Endothelial cell of umbilical vein (primary cell): ENCODE results near the gene SLC25A21. TPM values are rescaled to one million over a fixed set of nuclear protein-coding genes. Genes with fewer than 3 reads are reported as not detected.

Experiments used
- BruUV-seq: library from RNA; stranded (reverse); fragments of 400-500 nt; replicated peaks from 2 replicates; lab custom pipeline; 2021; lab: Mats Ljungman, UMichigan
- CTCF ChIA-PET: fragments of 300-600, 350-600 bp; sonication (Branson Sonifier 250); formaldehyde crosslinking; loops from one replicate; lab custom pipeline; 2021; ENCODE audit warnings: antibody characterized with exemption, inconsistent platforms; lab: Charles Lee
- POLR2A ChIA-PET: fragments of 300-600, 350-600 bp; sonication (Branson Sonifier 250); formaldehyde crosslinking; loops from one replicate; lab custom pipeline; 2021; ENCODE audit warnings: antibody characterized with exemption, inconsistent platforms; lab: Charles Lee
- DNase-seq: peaks from one replicate; pipeline ENCODE4 v3.0.0-alpha.2; 2011; ENCODE audit warnings: low read depth, low spot score
- FAIRE-seq: peaks from 2 replicates; lab custom pipeline; 2011; peaks lifted over from hg19 to GRCh38; lab: Jason Lieb, UNC
- H2AFZ ChIP-seq: 2 replicates; pipeline ENCODE4 v1.6.0; 2012; ENCODE audit warnings: low read depth, low read length, control low read depth, inconsistent platforms
- H3K27ac ChIP-seq: 2 replicates; pipeline ENCODE4 v1.5.1; 2011; ENCODE audit warnings: low read depth, mild to moderate bottlenecking, control low read depth, low read length, moderate library complexity; ENCODE audit not compliant: insufficient read depth
- H3K27me3 ChIP-seq, 2 experiments: 2 replicates each; pipeline versions ENCODE4 v1.6.0 to v1.6.1; 2011; ENCODE audit warnings: low read length in 2 of 2, mixed read lengths in 1 of 2; ENCODE audit not compliant: control insufficient read depth in 2 of 2, insufficient read depth in 2 of 2
- H3K36me3 ChIP-seq, 2 experiments: 2 replicates in 1 of 2; 3 replicates in 1 of 2; pipeline ENCODE4 v1.5.1; 2011; ENCODE audit warnings: low read length in 2 of 2, mild to moderate bottlenecking in 1 of 2, moderate library complexity in 1 of 2; ENCODE audit not compliant: control insufficient read depth in 2 of 2, insufficient read depth in 2 of 2; ENCODE audit errors: extremely low read depth in 1 of 2
- H3K4me1 ChIP-seq: 3 replicates; pipeline ENCODE4 v1.5.1; 2011; ENCODE audit warnings: mild to moderate bottlenecking, low read length; ENCODE audit not compliant: control insufficient read depth, insufficient read depth; ENCODE audit errors: extremely low read depth
- H3K4me2 ChIP-seq: 2 replicates; pipeline ENCODE4 v1.6.1; 2011; ENCODE audit warnings: low read length, control low read depth, mixed read lengths; ENCODE audit not compliant: insufficient read depth
- H3K4me3 ChIP-seq, 3 experiments: fragments of 200-600 bp in 1 of 3; sonication (generic), shearing (Covaris generic) in 1 of 3; replicated peaks in 1 of 3; 2 replicates each; pipeline ENCODE4 v1.5.1; 2011 to 2016; ENCODE audit warnings: control low read depth in 3 of 3, low read length in 3 of 3, mild to moderate bottlenecking in 2 of 3, inconsistent platforms in 1 of 3, low read depth in 1 of 3, moderate library complexity in 1 of 3; ENCODE audit not compliant: insufficient read depth in 1 of 3
- H3K79me2 ChIP-seq: 2 replicates; pipeline ENCODE4 v1.6.0; 2012; ENCODE audit warnings: low read length, inconsistent platforms; ENCODE audit not compliant: control insufficient read depth, insufficient read depth
- H3K9ac ChIP-seq: replicated peaks from 2 replicates; pipeline ENCODE3; 2011; ENCODE audit warnings: low read length, control low read depth; ENCODE audit not compliant: insufficient read depth; ENCODE audit errors: extremely low read depth
- H3K9me1 ChIP-seq: replicated peaks from 3 replicates; pipeline ENCODE4 v1.6.0; 2011; ENCODE audit warnings: mild to moderate bottlenecking, low read length; ENCODE audit not compliant: control insufficient read depth, insufficient read depth; ENCODE audit errors: extremely low read depth
- H3K9me3 ChIP-seq: replicated peaks from 2 replicates; pipeline ENCODE4 v1.5.1; 2012; ENCODE audit warnings: low read length, inconsistent platforms; ENCODE audit not compliant: control insufficient read depth, insufficient read depth
- H4K20me1 ChIP-seq: replicated peaks from 2 replicates; pipeline ENCODE3; 2011; ENCODE audit warnings: mild to moderate bottlenecking, low read length; ENCODE audit not compliant: control insufficient read depth, insufficient read depth; ENCODE audit errors: extremely low read depth
- CTCF ChIP-seq, 2 donors: IDR thresholded peaks; 1 replicate in 1 of 2; 2 replicates in 1 of 2; pipeline ENCODE4 v1.5.1; 2011; ENCODE audit warnings: low read length in 2 of 2, mild to moderate bottlenecking in 2 of 2, moderate library complexity in 2 of 2, control low read depth in 1 of 2, inconsistent platforms in 1 of 2, low read depth in 1 of 2; ENCODE audit not compliant: insufficient read depth in 1 of 2; ENCODE audit errors: extremely low read depth in 1 of 2
- EZH2 ChIP-seq: IDR thresholded peaks from 2 replicates; pipeline ENCODE4 v1.6.1; 2012; ENCODE audit warnings: borderline replicate concordance, low read depth, mild to moderate bottlenecking, moderate library complexity, low read length, inconsistent platforms; ENCODE audit not compliant: severe bottlenecking
- FOS ChIP-seq: IDR thresholded peaks from 2 replicates; pipeline ENCODE4 v1.6.1; 2011; ENCODE audit warnings: mild to moderate bottlenecking, low read length, moderate library complexity, borderline replicate concordance; ENCODE audit not compliant: insufficient read depth
- GATA2 ChIP-seq: IDR thresholded peaks from 2 replicates; pipeline ENCODE4 v1.7.0; 2011; ENCODE audit warnings: low read depth, mild to moderate bottlenecking, moderate library complexity, mixed read lengths, low read length; ENCODE audit not compliant: insufficient read length, insufficient read depth
- JUN ChIP-seq: IDR thresholded peaks from 2 replicates; pipeline ENCODE4 v1.6.1; 2011; ENCODE audit warnings: borderline replicate concordance, low read depth; ENCODE audit not compliant: insufficient read length, insufficient read depth
- MAX ChIP-seq: IDR thresholded peaks from 2 replicates; pipeline ENCODE4 v1.6.1; 2011; ENCODE audit not compliant: insufficient read depth, insufficient read length
- MYC ChIP-seq: IDR thresholded peaks from one replicate; pipeline ENCODE4 v1.6.1; 2011; ENCODE audit warnings: mild to moderate bottlenecking, low read depth, low read length
- POLR2A ChIP-seq: IDR thresholded peaks from 2 replicates; pipeline ENCODE4 v1.6.1; 2012; ENCODE audit warnings: low read depth, mild to moderate bottlenecking, control low read depth, low read length
- POLR2AphosphoS5 ChIP-seq: IDR thresholded peaks from 2 replicates; pipeline ENCODE4 v1.6.1; 2012; ENCODE audit warnings: low read depth, mild to moderate bottlenecking, control low read depth, low read length, moderate library complexity; ENCODE audit not compliant: insufficient read depth
- dilution Hi-C: fragments of 300-500 bp; cut with MboI; formaldehyde crosslinking; loops from one replicate; pipeline ENCODE4 v1.15.0; 2019; ENCODE audit warnings: low sequenced_read_pairs; ENCODE audit not compliant: extremely low pct_ligation_motif_present
- intact Hi-C: fragments of 100-400 bp; cut with micrococcal nuclease; formaldehyde crosslinking; loops from one replicate; pipeline ENCODE4 v1.10.0; 2022
- polyA plus RNA-seq, 4 experiments: library from polyadenylated mRNA; depleted of rRNA in 3 of 4; stranded (reverse) in 3 of 4; unstranded in 1 of 4; fragments of >200 nt; gene quantifications; 2 replicates each; pipeline versions ENCODE4 v1.2.1 to v1.2.3, GENCODE V29; 2011 to 2012; ENCODE audit warnings: missing spikeins in 1 of 4
- total RNA-seq: library from RNA; stranded (reverse); gene quantifications from 2 replicates; pipeline ENCODE4 v1.2.3, GENCODE V29; 2021

SLC25A21 gene
- total and polyA plus RNA-seq, 2 donors (not counting 3 experiments of a cell fraction or from before 2014, with no cell fraction given) = 0.98 to 1.4 TPM

GRCh38 chr14:36784541-36784940, 387.9 kb downstream of the SLC25A21 start:
- ChIA-PET CTCF (interaction anchor here (2.1 kb wide), 1 partner anchor 37 kb away, joined by 9 read pairs; no protein-coding TSS in a partner anchor), POLR2A (no interaction called here)
- FAIRE-seq (no peak), DNase-seq (no peak)
- H3K79me2 ChIP-seq = no peaks in the 10 kb centered on the region
- no peaks in the 10 kb centered on the region for H3K36me3 ChIP-seq
- H3K4me3 ChIP-seq = no peak overlapping the region
- H3K4me1 ChIP-seq = no peaks in the 10 kb centered on the region
- dilution Hi-C loops = no loop called here
- no peak overlapping the region for H3K9ac ChIP-seq
- intact Hi-C loops = no loop called here
- H3K9me1 ChIP-seq = no peaks in the 10 kb centered on the region
- no peak overlapping the region for H3K27ac ChIP-seq
- no peak overlapping the region for H2AFZ ChIP-seq
- H3K4me2 ChIP-seq = no peak overlapping the region
- H3K27me3 ChIP-seq = peaks cover 0 to 2% of the 10 kb centered on the region in 2 experiments
- BruUV-seq = no TSS peak
- no peaks in the 10 kb centered on the region for H4K20me1 ChIP-seq
- TF ChIP-seq CTCF (IDR thresholded peaks at IDR 0.05; ENCODE audit: extremely low read depth in 1 of 2, insufficient read depth in 1 of 2, low read depth in 1 of 2, low read length in 2 of 2) = no peak
- TF ChIP-seq EZH2 = no peak
- no peak for TF ChIP-seq GATA2
- TF ChIP-seq MYC = no peak
- no peak for TF ChIP-seq POLR2A
- TF ChIP-seq POLR2AphosphoS5 = no peak
- TF ChIP-seq JUN = no peak
- no peak for TF ChIP-seq MAX
- TF ChIP-seq FOS = no peak
- H3K9me3 ChIP-seq = no peaks in the 10 kb centered on the region
